Measurements from ENCODE around the gene MAD1L1. TPM values are rescaled to one million over a fixed set of nuclear protein-coding genes. Genes with fewer than 3 reads are reported as not detected.

Gene MAD1L1
- total RNA-seq, 1 experiment from 2014 or later, result 46.7 TPM

GRCh38 chr7:1918881-1919525 lies 313.7 kb downstream of the MAD1L1 start:
- peaks cover 33% of the 10 kb centered on the region for H3K4me1 ChIP-seq (ENCODE audit: insufficient read depth, low read length, poor library complexity, severe bottlenecking)
- no peak overlapping the region for H3K4me3 ChIP-seq (ENCODE audit: low read depth, low read length, poor library complexity, severe bottlenecking)
- no peaks in the 10 kb centered on the region for H3K36me3 ChIP-seq (ENCODE audit: insufficient read depth, low read length, poor library complexity, severe bottlenecking)
- H3K27me3 ChIP-seq (replicated peaks; ENCODE audit: insufficient read depth, low read depth, low read length, poor library complexity), result no peaks in the 10 kb centered on the region
- H3K27ac ChIP-seq (ENCODE audit: low read depth, low read length, poor library complexity, severe bottlenecking), result no peak overlapping the region
- CTCF ChIA-PET, result no interaction called here
- DNase-seq (ENCODE audit: low spot score), result no peak
- no peaks in the 10 kb centered on the region for H3K9me3 ChIP-seq (ENCODE audit: low read depth, low read length, poor library complexity, severe bottlenecking)
- no TSS peak for BruUV-seq (replicated peaks)
- POLR2A ChIA-PET (ENCODE audit: low non-redundant PET), result no interaction called here
- no peak for TF ChIP-seq EZH2 (IDR thresholded peaks at IDR 0.05; ENCODE audit: borderline replicate concordance, low read depth, low read length, poor library complexity, severe bottlenecking)
- TF ChIP-seq, protein P1, sequence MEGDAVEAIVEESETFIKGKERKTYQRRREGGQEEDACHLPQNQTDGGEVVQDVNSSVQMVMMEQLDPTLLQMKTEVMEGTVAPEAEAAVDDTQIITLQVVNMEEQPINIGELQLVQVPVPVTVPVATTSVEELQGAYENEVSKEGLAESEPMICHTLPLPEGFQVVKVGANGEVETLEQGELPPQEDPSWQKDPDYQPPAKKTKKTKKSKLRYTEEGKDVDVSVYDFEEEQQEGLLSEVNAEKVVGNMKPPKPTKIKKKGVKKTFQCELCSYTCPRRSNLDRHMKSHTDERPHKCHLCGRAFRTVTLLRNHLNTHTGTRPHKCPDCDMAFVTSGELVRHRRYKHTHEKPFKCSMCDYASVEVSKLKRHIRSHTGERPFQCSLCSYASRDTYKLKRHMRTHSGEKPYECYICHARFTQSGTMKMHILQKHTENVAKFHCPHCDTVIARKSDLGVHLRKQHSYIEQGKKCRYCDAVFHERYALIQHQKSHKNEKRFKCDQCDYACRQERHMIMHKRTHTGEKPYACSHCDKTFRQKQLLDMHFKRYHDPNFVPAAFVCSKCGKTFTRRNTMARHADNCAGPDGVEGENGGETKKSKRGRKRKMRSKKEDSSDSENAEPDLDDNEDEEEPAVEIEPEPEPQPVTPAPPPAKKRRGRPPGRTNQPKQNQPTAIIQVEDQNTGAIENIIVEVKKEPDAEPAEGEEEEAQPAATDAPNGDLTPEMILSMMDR (conservative IDR thresholded peaks at IDR 0.05; ENCODE audit: low read depth, low read length), result no peak
- intact Hi-C loops (cut with micrococcal nuclease; ENCODE audit: unreplicated experiment), result no loop called here

DNA sequence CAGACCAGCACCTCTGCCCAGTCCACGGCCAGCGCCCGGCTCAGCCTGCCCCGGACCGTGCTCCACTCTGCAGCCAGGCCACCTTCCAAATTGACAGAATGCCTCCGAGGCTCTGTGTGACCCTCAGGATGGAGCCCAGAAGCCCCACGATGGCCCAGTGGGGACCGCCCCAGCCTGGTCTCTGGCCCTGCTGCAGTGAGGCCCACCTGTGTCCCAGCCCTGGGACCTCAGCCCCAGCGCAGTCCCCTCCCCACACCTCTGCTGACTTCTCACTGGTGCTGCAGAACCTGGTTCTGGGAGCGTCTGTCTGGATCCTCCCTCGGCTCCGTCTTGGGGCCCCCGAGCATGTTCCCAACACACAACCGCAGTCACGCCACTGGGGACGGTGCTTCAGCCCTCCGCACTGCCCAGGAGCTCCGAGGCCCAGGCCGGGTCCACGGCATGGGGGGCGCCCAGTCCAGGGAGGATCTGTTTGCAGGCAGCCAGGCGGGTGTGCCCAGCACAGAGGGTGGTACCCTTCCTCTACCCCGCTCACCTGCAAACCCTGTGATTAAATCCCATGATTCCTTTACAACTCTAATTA lies 314.6 kb downstream of the MAD1L1 start:
- no TSS peak for BruUV-seq (replicated peaks)
- no peaks in the 10 kb centered on the region for H3K9me3 ChIP-seq (ENCODE audit: low read depth, low read length, poor library complexity, severe bottlenecking)
- TF ChIP-seq EZH2 (IDR thresholded peaks at IDR 0.05; ENCODE audit: borderline replicate concordance, low read depth, low read length, poor library complexity, severe bottlenecking), result no peak
- TF ChIP-seq, protein P1 (conservative IDR thresholded peaks at IDR 0.05; ENCODE audit: low read depth, low read length), result no peak
- no peaks in the 10 kb centered on the region for H3K36me3 ChIP-seq (ENCODE audit: insufficient read depth, low read length, poor library complexity, severe bottlenecking)
- no peaks in the 10 kb centered on the region for H3K27me3 ChIP-seq (replicated peaks; ENCODE audit: insufficient read depth, low read depth, low read length, poor library complexity)
- intact Hi-C loops (cut with micrococcal nuclease; ENCODE audit: unreplicated experiment), result no loop called here
- peaks cover 29% of the 10 kb centered on the region for H3K4me1 ChIP-seq (ENCODE audit: insufficient read depth, low read length, poor library complexity, severe bottlenecking)
- H3K4me3 ChIP-seq (ENCODE audit: low read depth, low read length, poor library complexity, severe bottlenecking), result no peak overlapping the region
- CTCF ChIA-PET, result no interaction called here
- H3K27ac ChIP-seq (ENCODE audit: low read depth, low read length, poor library complexity, severe bottlenecking), result peak overlapping the region; percentile 50
- no peak for DNase-seq (ENCODE audit: low spot score)
- POLR2A ChIA-PET (ENCODE audit: low non-redundant PET), result no interaction called here

DNA sequence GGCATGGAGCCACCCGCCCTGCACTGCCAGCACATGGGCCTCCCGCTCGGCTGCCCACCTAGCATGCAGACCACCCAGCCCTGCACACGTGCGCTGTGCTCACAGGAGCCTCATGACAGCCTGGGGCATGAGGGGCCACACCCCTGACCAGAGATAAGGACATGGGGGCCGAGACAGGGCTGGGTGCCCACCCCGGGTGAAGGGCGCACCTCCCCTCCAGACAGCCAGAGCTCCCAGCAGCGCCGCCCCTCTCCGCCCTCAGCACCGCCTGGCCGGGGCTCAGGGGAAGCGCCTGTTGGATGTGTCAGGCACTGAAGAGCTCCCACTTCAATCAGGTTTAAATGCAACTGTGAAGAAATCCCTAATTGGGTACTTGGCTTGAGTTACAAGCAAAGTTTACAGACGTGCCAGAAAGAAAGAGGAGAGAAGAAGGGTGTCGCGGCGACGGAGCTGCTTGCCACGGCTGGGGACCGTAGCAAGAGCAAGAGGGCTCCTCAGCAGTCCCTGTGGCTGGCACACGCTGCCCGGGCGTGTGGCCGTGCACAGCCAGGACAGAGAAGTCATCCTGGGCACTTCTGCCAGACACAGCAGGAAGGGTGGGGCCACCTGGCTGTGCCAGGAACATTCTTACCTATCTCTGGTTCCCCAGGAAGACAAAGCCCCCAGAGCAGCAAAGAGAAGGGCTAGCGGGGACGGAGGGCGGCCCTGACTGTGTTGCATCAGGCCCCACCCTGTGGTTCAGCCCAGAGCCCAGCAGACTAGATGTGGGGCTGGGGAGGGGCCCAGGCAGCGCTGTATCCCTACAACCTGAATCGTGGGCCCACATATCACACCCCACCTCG lies 315.3 kb downstream of the MAD1L1 start:
- Histone ChIP-seq H3K4me3 (ENCODE audit: low read depth, low read length, poor library complexity, severe bottlenecking) (no peak overlapping the region), H3K27me3 (replicated peaks; ENCODE audit: insufficient read depth, low read depth, low read length, poor library complexity) (no peaks in the 10 kb centered on the region), H3K36me3 (ENCODE audit: insufficient read depth, low read length, poor library complexity, severe bottlenecking) (no peaks in the 10 kb centered on the region), H3K4me1 (ENCODE audit: insufficient read depth, low read length, poor library complexity, severe bottlenecking) (peaks cover 25% of the 10 kb centered on the region), H3K27ac (ENCODE audit: low read depth, low read length, poor library complexity, severe bottlenecking) (peak overlapping the region; percentile 50), H3K9me3 (ENCODE audit: low read depth, low read length, poor library complexity, severe bottlenecking) (no peaks in the 10 kb centered on the region)
- CTCF ChIA-PET, result interaction anchor here (0.5 kb wide), 1 partner anchor 555 kb away, joined by 5 read pairs; no protein-coding TSS in a partner anchor
- TF ChIP-seq, protein P1 (conservative IDR thresholded peaks at IDR 0.05; ENCODE audit: low read depth, low read length), result no peak
- TF ChIP-seq EZH2 (IDR thresholded peaks at IDR 0.05; ENCODE audit: borderline replicate concordance, low read depth, low read length, poor library complexity, severe bottlenecking), result no peak
- peak; percentile 77 for DNase-seq (ENCODE audit: low spot score)
- POLR2A ChIA-PET (ENCODE audit: low non-redundant PET), result no interaction called here
- BruUV-seq (replicated peaks), result no TSS peak
- intact Hi-C loops (cut with micrococcal nuclease; ENCODE audit: unreplicated experiment), result no loop called here
